MM.1S (cell line): ENCODE data around the gene EXOC5.

Experiments used
- DNase-seq: peaks from one replicate; pipeline ENCODE4 v3.0.0-alpha.2; 2015
- H2AFZ ChIP-seq: fragments of 300-600 bp; sonication (generic); 2 replicates; pipeline ENCODE4 v1.6.0; 2016; ENCODE audit warnings: antibody characterized with exemption, low read length
- H3F3A ChIP-seq: fragments of 300-600 bp; sonication (generic); 2 replicates; pipeline ENCODE4 v1.6.1; 2016; ENCODE audit warnings: mild to moderate bottlenecking, antibody characterized with exemption, low read length, moderate library complexity, mixed read lengths; ENCODE audit not compliant: insufficient read depth
- H3K27ac ChIP-seq: fragments of 300-600 bp; sonication (generic); 2 replicates; pipeline ENCODE4 v1.5.1; 2016; ENCODE audit warnings: mild to moderate bottlenecking, low read length
- H3K27me3 ChIP-seq: fragments of 300-600 bp; sonication (generic); replicated peaks from 2 replicates; pipeline ENCODE4 v1.6.0; 2016; ENCODE audit warnings: low read length; ENCODE audit not compliant: insufficient read depth
- H3K36me3 ChIP-seq: fragments of 300-600 bp; sonication (generic); replicated peaks from 2 replicates; pipeline ENCODE4 v1.6.1; 2016; ENCODE audit warnings: mild to moderate bottlenecking, low read length, mixed read lengths; ENCODE audit not compliant: insufficient read depth
- H3K4me1 ChIP-seq: fragments of 300-600 bp; sonication (generic); 2 replicates; pipeline ENCODE4 v1.6.1; 2016; ENCODE audit warnings: low read length, mixed read lengths
- H3K4me2 ChIP-seq: fragments of 300-600 bp; sonication (generic); 2 replicates; pipeline ENCODE4 v1.6.0; 2016; ENCODE audit warnings: low read depth, low read length
- H3K4me3 ChIP-seq: fragments of 300-600 bp; sonication (generic); 2 replicates; pipeline ENCODE4 v1.5.1; 2016; ENCODE audit warnings: low read length, mixed read lengths
- H3K79me2 ChIP-seq: fragments of 300-600 bp; sonication (generic); 2 replicates; pipeline ENCODE4 v1.6.1; 2016; ENCODE audit warnings: mixed run types, low read length, mixed read lengths
- H3K9ac ChIP-seq: fragments of 300-600 bp; sonication (generic); 2 replicates; pipeline ENCODE4 v1.6.1; 2016; ENCODE audit warnings: low read length, mixed read lengths
- H3K9me2 ChIP-seq: fragments of 300-600 bp; sonication (generic); replicated peaks from 2 replicates; pipeline ENCODE4 v1.6.1; 2016; ENCODE audit warnings: mild to moderate bottlenecking, low read length, mixed read lengths; ENCODE audit not compliant: insufficient read depth
- H3K9me3 ChIP-seq: fragments of 300-600 bp; sonication (generic); replicated peaks from 2 replicates; pipeline ENCODE4 v1.6.1; 2016; ENCODE audit warnings: mild to moderate bottlenecking, low read length, mixed read lengths; ENCODE audit not compliant: insufficient read depth
- H4K20me1 ChIP-seq: fragments of 300-600 bp; sonication (generic); 2 replicates; pipeline ENCODE4 v1.6.1; 2016; ENCODE audit warnings: mild to moderate bottlenecking, low read length, moderate library complexity, mixed read lengths; ENCODE audit not compliant: insufficient read depth
- EZH2 ChIP-seq: fragments of 300-600 bp; sonication (generic); optimal IDR thresholded peaks from 2 replicates; pipeline ENCODE3; 2017; ENCODE audit warnings: low read depth, mild to moderate bottlenecking, antibody characterized with exemption, low read length, mixed read lengths
- EZH2phosphoT487 ChIP-seq: fragments of 300-600 bp; sonication (generic); IDR thresholded peaks from 2 replicates; pipeline ENCODE4 v1.6.1; 2018; ENCODE audit warnings: antibody characterized with exemption, low read length
- TF ChIP-seq, protein P1 (sequence below): fragments of 300-600 bp; sonication (generic); IDR thresholded peaks from 2 replicates; pipeline ENCODE4 v1.5.1; 2016; ENCODE audit warnings: antibody characterized with exemption, low read length, mixed read lengths

The EXOC5 gene

DNA sequence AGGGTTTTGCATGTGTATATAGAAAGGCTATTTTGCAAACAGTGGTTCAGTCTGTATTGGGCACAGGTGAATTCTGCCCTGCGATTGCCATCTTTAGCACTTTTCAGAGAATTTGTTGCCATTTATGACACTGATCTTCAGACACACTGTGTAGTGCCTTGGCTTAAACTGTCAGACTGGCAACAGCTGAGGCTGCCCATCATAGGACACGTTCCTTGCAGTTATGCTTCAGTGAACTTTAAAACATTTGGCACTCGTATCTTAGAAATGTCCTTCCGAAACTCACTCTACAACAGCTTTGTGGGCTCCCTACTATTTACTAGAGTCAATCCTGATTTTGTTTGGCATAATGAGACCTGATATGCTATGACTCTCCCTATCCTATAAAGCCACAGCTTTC lies 29.1 kb upstream of the EXOC5 start:
- Histone ChIP-seq H2AFZ (no peak overlapping the region), H3K4me2 (no peak overlapping the region), H3K27me3 (no peaks in the 10 kb centered on the region), H3F3A (no peaks in the 10 kb centered on the region), H3K9ac (no peak overlapping the region), H4K20me1 (no peaks in the 10 kb centered on the region), H3K79me2 (no peaks in the 10 kb centered on the region), H3K4me1 (no peaks in the 10 kb centered on the region), H3K27ac (no peak overlapping the region), H3K9me2 (no peaks in the 10 kb centered on the region), H3K4me3 (no peak overlapping the region), H3K9me3 (no peaks in the 10 kb centered on the region), H3K36me3 (no peaks in the 10 kb centered on the region)
- DNase-seq = no peak
- TF ChIP-seq, protein P1, sequence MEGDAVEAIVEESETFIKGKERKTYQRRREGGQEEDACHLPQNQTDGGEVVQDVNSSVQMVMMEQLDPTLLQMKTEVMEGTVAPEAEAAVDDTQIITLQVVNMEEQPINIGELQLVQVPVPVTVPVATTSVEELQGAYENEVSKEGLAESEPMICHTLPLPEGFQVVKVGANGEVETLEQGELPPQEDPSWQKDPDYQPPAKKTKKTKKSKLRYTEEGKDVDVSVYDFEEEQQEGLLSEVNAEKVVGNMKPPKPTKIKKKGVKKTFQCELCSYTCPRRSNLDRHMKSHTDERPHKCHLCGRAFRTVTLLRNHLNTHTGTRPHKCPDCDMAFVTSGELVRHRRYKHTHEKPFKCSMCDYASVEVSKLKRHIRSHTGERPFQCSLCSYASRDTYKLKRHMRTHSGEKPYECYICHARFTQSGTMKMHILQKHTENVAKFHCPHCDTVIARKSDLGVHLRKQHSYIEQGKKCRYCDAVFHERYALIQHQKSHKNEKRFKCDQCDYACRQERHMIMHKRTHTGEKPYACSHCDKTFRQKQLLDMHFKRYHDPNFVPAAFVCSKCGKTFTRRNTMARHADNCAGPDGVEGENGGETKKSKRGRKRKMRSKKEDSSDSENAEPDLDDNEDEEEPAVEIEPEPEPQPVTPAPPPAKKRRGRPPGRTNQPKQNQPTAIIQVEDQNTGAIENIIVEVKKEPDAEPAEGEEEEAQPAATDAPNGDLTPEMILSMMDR = no peak
- TF ChIP-seq EZH2phosphoT487 = no peak
- TF ChIP-seq EZH2 = no peak

DNA sequence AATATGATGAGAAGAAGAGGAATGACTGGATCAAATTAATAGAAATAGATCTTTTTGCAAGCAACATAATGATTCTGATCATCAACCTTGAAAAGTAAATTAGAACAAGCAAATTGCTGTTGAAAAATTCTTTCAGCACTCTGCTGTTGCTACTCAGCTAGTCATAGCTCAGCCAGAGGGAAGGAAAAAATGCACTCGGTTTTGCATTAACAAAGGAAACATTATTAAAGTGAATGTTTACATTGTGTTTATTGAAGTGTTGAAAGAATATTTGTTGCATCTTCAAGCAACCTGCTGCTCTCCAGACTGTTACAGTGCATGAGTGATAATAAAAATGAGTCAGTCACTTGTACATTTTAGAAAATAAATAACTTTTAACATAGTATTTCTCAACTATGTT lies 26.5 kb upstream of the EXOC5 start:
- Histone ChIP-seq H3K27me3 (no peaks in the 10 kb centered on the region), H3K27ac (no peak overlapping the region), H4K20me1 (no peaks in the 10 kb centered on the region), H3K4me1 (no peaks in the 10 kb centered on the region), H3K79me2 (no peaks in the 10 kb centered on the region), H3F3A (no peaks in the 10 kb centered on the region), H3K9me3 (no peaks in the 10 kb centered on the region), H3K9me2 (no peaks in the 10 kb centered on the region), H3K4me2 (no peak overlapping the region), H2AFZ (no peak overlapping the region), H3K9ac (no peak overlapping the region), H3K36me3 (no peaks in the 10 kb centered on the region), H3K4me3 (no peak overlapping the region)
- TF ChIP-seq EZH2 = no peak
- no peak for TF ChIP-seq EZH2phosphoT487
- TF ChIP-seq, protein P1 = no peak
- DNase-seq = no peak

DNA sequence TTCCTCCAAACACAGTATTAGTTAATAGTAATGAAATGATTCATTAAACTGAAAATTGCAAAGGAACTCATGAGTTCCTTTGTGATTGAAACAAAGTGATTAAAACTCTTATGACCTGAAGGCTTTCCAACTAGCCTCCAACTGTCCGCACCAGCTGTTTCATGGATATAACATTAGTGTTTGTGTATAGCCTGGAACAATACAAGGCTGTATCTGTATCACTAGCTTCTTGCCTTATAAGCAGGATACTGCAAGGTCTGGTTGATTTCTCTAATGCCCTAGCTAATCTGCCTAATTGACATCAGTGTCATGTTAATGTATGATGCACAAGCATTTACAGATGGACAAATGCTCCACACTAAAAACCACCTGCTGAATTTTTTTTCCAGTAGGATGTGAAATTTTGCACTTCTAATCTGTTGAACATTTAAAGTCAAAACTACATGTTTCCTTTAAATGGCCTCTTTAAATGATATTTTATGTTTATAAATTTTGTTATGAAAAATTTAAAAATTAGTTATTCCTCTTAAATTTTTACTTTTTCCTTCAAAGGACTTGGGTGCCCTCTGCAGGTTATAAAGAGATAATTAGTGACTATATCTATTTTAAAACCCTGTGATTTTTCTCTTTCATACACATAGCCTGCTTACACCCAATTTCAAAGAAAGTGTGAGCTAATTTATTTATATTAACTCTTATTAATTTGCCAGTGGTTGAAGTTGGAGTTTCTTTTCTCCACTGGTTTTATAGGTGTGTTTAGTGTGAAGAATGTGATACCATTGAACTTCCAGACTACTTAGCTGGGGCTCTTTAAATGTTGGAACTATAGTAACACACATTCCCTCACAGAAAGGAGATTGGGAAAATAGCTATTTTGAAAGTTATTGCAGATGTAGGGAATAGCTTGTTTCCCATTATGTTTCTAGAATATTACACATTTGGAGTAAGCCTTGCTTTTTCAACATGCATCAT lies 25.4 kb upstream of the EXOC5 start:
- no peak overlapping the region for H2AFZ ChIP-seq
- H3K9me2 ChIP-seq = no peaks in the 10 kb centered on the region
- no peaks in the 10 kb centered on the region for H4K20me1 ChIP-seq
- DNase-seq = no peak
- TF ChIP-seq EZH2 = no peak
- TF ChIP-seq, protein P1 = no peak
- TF ChIP-seq EZH2phosphoT487 = no peak
- H3K4me3 ChIP-seq = no peak overlapping the region
- no peaks in the 10 kb centered on the region for H3K9me3 ChIP-seq
- no peak overlapping the region for H3K27ac ChIP-seq
- H3K4me2 ChIP-seq = no peak overlapping the region
- H3K4me1 ChIP-seq = no peaks in the 10 kb centered on the region
- no peaks in the 10 kb centered on the region for H3F3A ChIP-seq
- no peaks in the 10 kb centered on the region for H3K27me3 ChIP-seq
- H3K36me3 ChIP-seq = no peaks in the 10 kb centered on the region
- H3K79me2 ChIP-seq = no peaks in the 10 kb centered on the region
- H3K9ac ChIP-seq = no peak overlapping the region
